GM18505 (cell line): ENCODE data around the gene PPM1J.

Source experiments
- ATAC-seq: cut with Tn5 transposase; IDR thresholded peaks from one replicate; pipeline ENCODE4 v1.9.1; 2021; ENCODE audit not compliant: unreplicated experiment
- POLR2A ChIP-seq: IDR thresholded peaks from 4 replicates; pipeline ENCODE4 v1.6.1; 2011; ENCODE audit warnings: borderline replicate concordance; ENCODE audit not compliant: insufficient read depth, insufficient read length; ENCODE audit errors: extremely low read depth

Gene PPM1J

GRCh38 chr1:112697781-112698201 is 17.3 kb downstream of the PPM1J start:
- ATAC-seq: no peak
- no peak for TF ChIP-seq POLR2A

- ATAC-seq: no peak
- no peak for TF ChIP-seq POLR2A
Measured at GRCh38 chr1:112696578-112697314, 18.4 kb downstream of the PPM1J start.

DNA sequence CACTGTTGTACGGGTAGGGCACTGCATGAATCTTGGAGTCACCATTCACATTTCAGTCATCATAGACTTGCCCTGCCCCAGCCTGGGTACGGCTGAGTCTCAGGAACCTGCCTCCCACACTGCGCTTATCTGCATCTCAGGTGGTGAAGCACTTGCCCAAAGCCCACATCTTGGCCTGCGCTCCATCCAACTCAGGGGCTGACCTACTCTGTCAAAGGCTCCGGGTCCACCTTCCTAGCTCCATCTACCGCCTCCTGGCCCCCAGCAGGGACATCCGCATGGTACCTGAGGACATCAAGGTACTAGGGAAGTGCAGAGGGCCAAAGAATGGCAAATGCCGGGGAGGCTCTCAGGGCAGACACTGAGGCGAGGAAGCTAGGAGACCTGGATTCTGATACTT is 19.9 kb downstream of the PPM1J start:
- ATAC-seq: no peak

DNA sequence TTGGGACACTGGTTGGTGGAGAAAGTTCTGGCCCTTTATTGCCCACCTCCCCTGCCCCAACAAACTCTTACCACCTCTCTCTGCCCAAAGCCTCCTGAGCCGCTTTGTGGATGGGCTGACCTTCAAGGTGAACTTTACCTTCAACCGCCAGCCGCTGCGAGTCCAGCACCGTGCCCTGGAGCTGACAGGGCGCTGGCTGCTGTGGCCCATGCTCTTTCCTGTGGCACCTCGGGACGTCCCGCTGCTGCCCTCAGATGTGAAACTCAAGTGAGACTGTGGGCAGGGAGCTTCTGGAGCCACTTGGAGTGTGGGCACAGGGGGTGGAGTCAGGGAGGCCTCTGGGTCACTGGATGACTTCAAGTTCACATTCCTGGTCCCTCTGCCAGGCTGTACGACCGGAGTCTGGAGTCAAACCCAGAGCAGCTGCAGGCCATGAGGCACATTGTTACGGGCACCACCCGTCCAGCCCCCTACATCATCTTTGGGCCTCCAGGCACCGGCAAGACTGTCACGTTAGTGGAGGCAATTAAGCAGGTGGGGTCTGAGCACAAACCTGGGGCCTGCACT is 20.7 kb downstream of the PPM1J start:
- no peak for TF ChIP-seq POLR2A
- no peak for ATAC-seq

More for the DNA sequence above, 19.9 kb downstream of the PPM1J start:
- TF ChIP-seq POLR2A: no peak

- TF ChIP-seq POLR2A: no peak
- no peak for ATAC-seq
Measured at GRCh38 chr1:112693821-112694220, 21.3 kb downstream of the PPM1J start.

GRCh38 chr1:112692681-112693080 is 22.5 kb downstream of the PPM1J start:
- no peak for ATAC-seq
- no peak for TF ChIP-seq POLR2A

DNA sequence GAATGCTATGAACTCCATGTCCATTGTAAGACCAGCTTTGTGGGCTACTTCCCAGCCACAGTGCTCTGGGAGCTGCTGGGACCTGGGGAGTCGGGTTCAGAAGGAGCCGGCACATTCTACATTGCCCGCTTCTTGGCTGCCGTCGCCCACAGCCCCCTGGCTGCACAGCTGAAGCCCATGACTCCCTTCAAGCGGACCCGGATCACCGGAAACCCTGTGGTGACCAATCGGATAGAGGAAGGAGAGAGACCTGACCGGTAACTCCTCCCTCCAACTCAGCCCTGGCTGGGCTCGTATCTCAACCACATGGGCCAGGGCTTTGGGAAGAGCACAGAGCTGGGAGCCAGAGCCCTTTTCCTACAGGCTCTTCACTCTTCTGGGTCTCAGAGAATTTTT is 25.3 kb downstream of the PPM1J start:
- ATAC-seq: no peak

GRCh38 chr1:112689196-112689841 is 25.8 kb downstream of the PPM1J start:
- TF ChIP-seq POLR2A: no peak
- no peak for ATAC-seq

More for the DNA sequence above, 25.3 kb downstream of the PPM1J start:
- no peak for TF ChIP-seq POLR2A

DNA sequence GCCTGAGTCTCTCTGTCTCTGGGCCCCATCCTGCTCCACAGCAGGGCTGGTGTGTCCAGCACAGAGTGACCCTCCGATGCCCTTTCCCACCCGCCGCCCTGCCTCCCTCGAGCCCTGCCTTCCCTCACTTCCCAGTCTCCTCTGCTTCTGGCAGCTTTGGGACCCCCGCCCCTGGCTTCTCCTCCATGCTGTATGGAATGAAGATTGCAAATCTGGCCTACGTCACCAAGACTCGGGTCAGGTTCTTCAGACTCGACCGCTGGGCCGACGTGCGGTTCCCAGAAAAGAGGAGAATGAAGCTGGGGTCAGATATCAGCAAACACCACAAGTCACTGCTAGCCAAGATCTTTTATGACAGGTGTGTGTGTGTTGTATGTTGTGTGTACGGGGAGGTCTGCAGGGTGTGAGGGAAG is 26.3 kb downstream of the PPM1J start:
- TF ChIP-seq POLR2A: no peak
- ATAC-seq: no peak

- no peak for ATAC-seq
- TF ChIP-seq POLR2A: no peak
Measured at GRCh38 chr1:112687785-112688496, 27.2 kb downstream of the PPM1J start.

GRCh38 chr1:112687361-112687760 is 27.8 kb downstream of the PPM1J start:
- no peak for ATAC-seq
- TF ChIP-seq POLR2A: no peak

GRCh38 chr1:112686835-112687234 is 28.3 kb downstream of the PPM1J start:
- no peak for TF ChIP-seq POLR2A
- no peak for ATAC-seq

- ATAC-seq: no peak
- no peak for TF ChIP-seq POLR2A
Measured at GRCh38 chr1:112686417-112686816, 28.7 kb downstream of the PPM1J start.
